Fibroblast of skin of abdomen (primary cell): ENCODE measurements around the gene MYO10.
A peak's percentile ranks its signal among the peaks of the same experiment; 100 is the strongest.

Source experiments
- DNase-seq: peaks from one replicate; pipeline ENCODE4 v3.0.0-alpha.2; 2013

MYO10 gene

GRCh38 chr5:16943846-16944678 is 8.0 kb upstream of the MYO10 start:
- no peak for DNase-seq

- DNase-seq: no peak
Observed at GRCh38 chr5:16937503-16938161, 1.5 kb upstream of the MYO10 start.

DNA sequence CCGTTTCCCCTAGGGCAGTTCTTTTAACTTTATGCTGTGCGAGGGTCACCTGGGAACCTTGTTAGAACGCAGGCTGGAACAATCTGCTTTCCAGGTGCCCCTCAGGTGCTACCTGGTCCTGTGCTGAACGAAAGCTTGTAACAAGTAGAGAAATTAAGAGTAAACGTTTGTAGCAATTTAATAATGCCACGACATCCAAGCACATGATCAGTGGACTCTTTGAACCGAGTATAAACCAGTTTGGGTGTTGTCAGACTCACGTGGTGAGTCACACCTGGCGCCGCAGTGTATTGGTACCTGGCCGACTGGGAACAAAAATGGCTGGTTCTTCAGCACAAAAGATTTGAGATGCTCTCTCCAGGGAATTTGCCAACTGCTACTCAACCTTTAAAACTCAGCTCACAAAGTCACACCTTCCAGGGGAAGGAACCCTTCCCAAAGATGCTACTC is 926 bp upstream of the MYO10 start:
- no peak for DNase-seq

DNA sequence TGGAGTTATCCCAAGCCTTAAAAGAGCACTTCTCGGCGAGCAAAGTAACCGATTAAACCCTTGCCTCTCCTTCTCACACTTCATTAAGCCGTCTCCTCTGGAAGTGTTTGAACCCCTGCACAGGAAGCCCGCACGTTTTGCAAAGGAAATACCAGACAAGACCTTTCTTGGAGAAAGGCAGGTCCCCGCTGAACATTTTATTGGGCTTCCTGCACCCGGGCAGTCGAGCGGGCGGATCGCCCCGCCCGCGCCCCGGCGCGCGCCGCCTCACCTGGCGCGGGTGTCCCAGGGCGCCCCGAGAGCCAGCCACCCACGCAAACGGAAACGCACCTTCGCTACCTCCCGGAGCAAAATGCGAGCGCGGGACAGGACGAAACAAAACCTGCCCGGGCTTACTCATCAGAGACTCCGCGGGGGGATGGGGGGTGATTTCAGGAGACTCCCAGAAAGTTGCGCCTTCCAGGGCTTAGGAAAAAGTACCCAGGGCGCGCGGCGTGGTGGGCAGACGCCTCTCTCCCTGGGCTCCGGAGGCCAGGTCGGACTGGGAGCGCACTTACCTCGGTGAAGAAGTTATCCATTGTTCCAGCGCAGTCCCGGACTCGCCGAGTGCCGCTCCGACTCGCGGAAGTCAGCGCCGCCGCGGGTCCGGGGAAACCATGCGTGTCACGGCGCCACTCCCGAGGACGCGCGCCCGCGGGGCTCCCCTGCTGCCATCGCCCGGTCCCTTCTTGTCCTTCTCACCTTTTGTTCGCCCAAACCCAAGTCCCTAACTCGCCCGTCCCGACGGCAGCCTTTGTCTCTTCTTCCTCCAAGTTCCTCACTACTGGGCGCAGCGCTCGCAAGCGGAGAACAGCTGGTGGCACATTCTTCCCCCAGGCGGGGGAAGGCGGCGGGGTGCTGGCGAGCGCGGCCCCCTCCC is 598 bp downstream of the MYO10 start:
- no peak for DNase-seq

DNA sequence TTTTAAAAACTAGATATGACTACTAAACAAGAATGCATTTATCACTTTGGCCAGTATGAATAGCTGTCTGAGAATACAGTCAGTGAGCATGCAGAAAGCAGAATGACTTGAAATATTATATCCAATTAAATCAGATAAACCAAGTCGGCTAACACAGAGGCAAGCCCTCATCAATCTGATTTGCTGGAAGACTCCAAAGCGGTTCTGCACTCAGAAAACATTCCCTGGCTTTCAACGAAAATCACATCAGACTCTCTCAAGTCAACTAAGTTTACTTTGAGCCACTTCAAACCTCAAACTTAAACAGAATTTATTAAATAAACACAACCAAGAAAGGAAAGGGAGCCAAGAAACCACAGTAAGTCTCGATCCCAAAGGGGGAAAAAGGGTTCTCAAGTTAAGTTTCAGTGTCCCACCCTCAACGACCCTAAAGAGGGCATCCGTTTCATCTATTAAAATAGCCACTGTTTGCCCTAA is 1.4 kb downstream of the MYO10 start:
- DNase-seq: peak; percentile 44

DNA sequence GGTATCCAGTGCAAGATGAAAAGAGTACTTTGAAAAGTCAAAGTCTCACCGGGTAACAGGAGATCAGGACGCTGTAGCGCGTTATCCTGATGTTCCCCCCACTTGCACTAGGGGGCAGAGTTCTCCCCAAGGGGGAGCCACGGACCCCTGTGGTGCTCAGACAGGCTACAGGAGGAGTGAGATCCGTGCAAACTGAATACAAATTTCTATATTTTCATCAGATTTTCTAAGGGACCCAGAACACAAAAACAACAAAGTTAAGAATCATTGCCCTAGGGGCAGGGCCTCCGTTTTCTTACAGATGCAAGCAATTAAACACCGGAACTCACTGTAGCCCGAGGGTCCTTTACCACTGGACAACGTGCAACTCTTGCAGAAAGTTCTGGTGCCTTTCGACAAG is 2.0 kb downstream of the MYO10 start:
- DNase-seq: peak; percentile 72

GRCh38 chr5:16933337-16933736 is 2.8 kb downstream of the MYO10 start:
- DNase-seq: no peak

DNA sequence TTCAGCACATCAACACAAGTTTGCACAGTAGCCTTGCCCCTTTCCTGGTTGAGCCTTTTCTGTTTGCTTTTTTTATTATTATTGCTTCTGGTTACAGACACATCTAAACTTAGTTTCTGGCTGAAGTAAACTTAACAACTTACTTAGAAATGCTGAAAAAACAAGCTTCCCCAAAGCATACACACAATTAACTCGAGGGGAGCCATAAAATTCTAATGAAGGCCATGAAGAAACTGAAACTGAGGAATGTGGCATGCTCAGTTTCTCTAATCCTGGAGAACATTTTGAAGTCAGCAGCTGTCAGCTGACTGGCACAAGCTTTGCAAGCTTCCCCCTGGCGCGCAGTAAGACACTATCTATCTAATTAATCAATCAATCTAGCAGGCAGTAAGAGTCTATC is 3.7 kb downstream of the MYO10 start:
- DNase-seq: no peak

GRCh38 chr5:16931334-16932110 is 4.6 kb downstream of the MYO10 start:
- peak; percentile 27 for DNase-seq

DNA sequence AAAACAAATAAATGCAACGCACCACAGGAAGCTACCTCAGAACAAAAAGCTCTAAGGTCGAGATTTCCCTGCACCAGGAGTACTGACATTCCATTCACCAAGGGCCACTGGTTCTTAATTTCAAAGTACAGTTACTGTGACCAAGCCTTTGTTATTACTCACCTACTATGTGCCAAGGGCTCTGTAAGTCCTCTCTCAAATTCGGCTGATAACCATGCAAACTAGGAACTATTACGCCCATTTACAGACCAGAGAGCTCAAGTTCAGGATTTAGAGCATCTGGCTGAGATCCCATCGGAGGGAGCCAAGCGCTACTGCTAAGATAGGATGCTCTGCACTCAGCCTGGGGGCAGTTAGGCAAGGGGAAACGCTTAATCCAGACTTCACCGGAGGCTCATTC is 5.6 kb downstream of the MYO10 start:
- DNase-seq: no peak

DNA sequence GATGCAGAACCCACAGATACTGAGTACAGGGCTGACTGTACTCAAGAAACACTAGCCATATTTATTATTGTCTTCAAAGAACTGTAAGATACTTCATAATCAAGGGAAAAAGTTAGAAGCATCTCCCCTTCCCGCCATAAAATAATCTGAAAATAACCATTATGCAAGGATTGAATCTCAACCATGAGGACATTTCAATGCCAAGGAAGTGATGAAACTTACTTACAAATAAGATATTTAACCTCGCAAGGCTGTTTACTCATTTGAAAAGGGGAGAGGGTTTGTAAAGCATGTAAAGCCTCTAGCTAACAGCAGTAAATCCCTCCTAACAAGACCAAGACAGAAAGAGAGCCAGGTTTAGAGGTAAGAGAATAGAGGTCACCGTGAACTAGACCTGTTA is 6.3 kb downstream of the MYO10 start:
- no peak for DNase-seq

- DNase-seq: no peak
Observed at GRCh38 chr5:16929347-16929746, 6.7 kb downstream of the MYO10 start.

DNA sequence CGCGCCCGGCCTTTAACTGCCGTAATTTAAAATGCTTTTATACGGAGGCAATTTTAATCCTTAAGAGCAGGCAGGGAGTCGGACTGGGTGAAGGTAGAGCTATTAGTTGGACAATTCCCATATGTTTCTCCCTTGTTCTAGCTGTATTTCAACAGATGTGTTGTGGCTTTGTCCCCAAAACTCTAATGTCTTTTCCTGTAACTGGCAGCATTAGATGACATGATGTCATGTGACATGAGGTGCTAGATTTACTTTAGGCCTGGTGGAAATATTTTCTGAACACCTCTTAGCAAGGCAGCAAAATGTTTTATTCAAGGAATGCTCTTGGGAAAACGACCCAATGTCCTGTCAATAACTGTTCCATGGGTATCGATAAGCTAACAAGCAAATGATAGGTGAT is 8.5 kb downstream of the MYO10 start:
- no peak for DNase-seq

- no peak for DNase-seq
Observed at GRCh38 chr5:16926417-16926816, 9.7 kb downstream of the MYO10 start.

GRCh38 chr5:16924206-16924605 is 11.9 kb downstream of the MYO10 start:
- no peak for DNase-seq

- DNase-seq: no peak
Observed at GRCh38 chr5:16922430-16922829, 13.7 kb downstream of the MYO10 start.

GRCh38 chr5:16921211-16921610 is 14.9 kb downstream of the MYO10 start:
- peak; percentile 31 for DNase-seq

DNA sequence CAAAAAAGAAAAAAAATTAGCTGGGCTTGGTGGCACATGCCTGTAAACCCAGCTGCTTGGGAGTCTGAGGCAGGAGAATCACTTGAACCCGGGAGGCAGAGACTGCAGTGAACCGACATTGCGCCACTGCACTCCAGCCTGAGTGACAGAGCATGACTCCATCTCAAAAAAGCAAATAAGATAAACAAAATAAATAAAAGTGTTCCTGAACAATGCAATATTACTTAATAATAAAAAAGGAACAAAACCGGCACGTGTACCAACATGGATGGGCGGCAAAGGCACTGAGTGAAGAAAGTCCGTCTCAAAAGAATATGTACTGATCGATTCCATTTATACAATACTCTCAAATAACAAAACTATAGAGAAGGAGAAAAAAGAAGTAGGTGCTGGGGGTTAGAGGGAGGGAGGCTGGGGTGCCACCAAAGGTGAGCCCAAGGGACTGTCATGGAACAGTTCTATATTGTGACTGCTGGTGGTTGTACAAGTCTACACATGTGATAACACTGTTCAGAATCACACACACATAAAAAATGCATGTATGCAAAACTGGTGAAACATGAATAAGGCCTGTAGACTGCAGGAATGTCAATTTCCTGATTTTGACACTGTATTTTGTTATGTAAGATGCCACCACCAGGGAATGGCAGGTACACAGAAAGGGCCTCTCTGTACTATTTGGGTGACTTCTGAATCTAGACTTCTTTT is 15.8 kb downstream of the MYO10 start:
- DNase-seq: no peak

DNA sequence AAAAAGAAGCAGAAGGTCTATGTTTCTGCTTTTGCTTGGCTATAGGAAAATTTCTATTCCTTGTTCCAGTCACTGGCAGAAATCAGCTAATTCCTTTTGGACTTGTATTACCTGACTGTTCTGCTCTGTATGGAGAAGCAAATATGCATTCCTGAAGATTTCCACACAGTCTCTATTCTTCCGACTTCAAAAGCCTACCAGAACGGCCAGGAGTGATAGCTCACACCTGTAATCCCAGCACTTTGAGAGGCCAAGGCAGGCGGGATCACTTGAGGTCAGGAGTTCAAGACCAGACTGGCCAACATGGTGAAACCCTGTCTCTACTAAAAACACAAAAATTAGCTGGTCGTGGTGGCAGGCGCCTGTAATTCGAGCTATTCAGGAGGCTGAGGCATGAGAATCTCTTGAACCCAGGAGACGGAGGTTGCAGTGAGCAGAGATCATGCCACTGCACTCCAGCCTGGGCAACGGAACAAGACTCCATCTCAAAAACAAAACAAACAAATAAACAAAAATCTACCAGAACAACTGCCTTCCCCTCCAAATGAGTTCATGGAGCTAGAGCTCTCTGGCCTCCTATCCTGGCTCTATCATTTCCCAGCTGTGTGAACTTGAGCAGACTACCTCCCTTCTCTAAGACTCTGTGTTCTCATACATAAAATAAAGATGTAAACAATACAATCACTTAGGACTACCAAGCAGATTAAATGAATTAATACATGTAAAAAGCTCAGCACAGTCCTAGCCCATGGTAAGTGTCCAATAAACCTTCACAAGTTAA is 17.0 kb downstream of the MYO10 start:
- DNase-seq: no peak

- peak; percentile 32 for DNase-seq
Observed at GRCh38 chr5:16918156-16918555, 17.9 kb downstream of the MYO10 start.
